ENCODE results near the gene TBRG4.
"Not testable (repeated sequence)": the region's sequence is repeated elsewhere in the genome, so short reads cannot be mapped to it uniquely, and the experiment has no call there.

The TBRG4 gene

DNA sequence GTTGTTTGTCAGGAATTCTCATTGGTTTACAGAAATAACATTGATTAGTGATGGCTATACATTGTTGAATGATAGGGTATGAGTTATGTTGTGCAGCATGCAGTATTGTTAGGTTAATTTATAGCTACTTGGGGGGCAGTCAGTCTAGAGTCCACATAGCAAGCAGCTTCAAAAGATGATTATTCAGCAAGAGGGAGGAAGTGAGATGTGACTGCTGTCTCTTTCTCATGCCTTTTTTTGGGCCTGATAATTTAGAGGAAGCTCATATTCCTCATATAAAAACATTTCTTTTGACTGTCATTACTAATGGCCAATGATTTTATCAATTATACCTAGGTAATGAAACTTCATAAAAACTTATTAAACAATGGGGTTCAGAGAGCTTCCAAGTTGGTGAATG lies 3.4 kb upstream of the TBRG4 start:
- Mint-ChIP-seq H3K9me3 (no peaks in the 10 kb centered on the region), H3K4me3 (no peak overlapping the region), H3K27ac (no peak overlapping the region), H3K27me3 (no peaks in the 10 kb centered on the region), H3K36me3 (ENCODE audit: low read depth) (peaks cover 21% of the 10 kb centered on the region), H3K4me1 (ENCODE audit: low read depth) (peaks cover 14% of the 10 kb centered on the region)
- no peak for DNase-seq

DNA sequence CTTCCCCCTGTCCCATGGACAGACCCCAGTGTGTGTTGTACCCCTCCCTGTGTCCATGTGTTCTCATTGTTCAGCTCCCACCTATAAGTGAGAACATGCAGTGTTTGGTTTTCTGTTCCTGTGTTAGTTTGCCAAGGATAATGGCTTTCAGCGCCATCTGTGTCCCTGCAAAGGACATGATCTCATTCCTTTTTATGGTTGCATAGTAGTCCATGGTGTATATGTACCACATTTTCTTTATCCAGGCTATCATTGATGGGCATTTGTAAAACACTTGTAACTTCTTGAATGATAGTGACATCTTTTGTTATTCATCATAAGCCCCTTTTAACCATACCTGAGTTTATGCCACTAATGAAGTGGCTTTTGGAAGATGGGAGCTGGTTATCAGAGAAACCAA lies 2.8 kb upstream of the TBRG4 start:
- DNase-seq, H3K4me3 Mint-ChIP-seq, H3K9me3 Mint-ChIP-seq, H3K27ac Mint-ChIP-seq, H3K27me3 Mint-ChIP-seq: not testable (repeated sequence)
- Mint-ChIP-seq H3K4me1 (ENCODE audit: low read depth) (peaks cover 18% of the 10 kb centered on the region), H3K36me3 (ENCODE audit: low read depth) (peaks cover 26% of the 10 kb centered on the region)

DNA sequence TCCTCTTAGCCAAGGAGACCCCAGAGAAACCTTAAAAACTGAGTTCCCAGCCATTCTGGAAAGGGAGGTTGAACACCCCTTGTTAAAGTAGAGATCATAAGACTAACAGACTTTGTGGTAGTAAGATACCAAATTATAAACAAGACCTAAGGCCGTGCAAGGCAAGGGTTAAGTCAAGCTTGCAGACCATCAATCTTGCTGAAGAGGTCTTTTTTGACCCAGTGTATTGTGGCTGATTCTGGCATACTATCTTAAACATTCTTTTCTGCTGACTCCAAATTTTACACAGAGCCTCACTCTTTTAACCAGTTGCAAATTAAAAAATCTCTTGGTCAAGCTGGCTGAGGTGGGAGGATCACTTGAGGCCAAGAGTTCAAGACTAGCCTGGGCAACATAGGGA lies 1.2 kb upstream of the TBRG4 start:
- H3K4me1 Mint-ChIP-seq (ENCODE audit: low read depth), result peaks cover 33% of the 10 kb centered on the region
- peaks cover 42% of the 10 kb centered on the region for H3K36me3 Mint-ChIP-seq (ENCODE audit: low read depth)
- H3K4me3 Mint-ChIP-seq, result peak overlapping the region; percentile 98
- no peaks in the 10 kb centered on the region for H3K9me3 Mint-ChIP-seq
- DNase-seq, result no peak
- H3K27ac Mint-ChIP-seq, result peak overlapping the region; percentile 84
- no peaks in the 10 kb centered on the region for H3K27me3 Mint-ChIP-seq

DNA sequence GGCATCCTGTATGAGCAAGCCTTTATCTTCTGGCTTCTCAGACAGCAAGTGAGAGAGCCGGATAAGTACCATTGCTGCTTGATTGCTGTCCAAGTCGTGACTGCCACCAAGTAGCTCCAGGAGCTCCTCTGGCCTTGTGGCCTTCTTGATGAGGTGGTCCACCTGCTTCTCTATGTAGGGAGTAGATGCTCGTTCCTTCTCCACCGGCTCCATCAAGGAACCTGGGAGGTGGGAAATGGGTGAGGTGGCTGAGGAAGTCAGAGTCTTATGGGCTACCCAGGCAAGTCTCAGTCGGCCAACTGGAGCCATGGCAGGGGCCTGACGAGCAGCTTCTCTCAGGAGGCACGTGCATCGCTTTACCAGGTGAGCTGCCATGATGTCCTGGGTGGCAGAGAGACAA lies 2.6 kb downstream of the TBRG4 start:
- Mint-ChIP-seq H3K9me3 (no peaks in the 10 kb centered on the region), H3K4me3 (peak overlapping the region; percentile 98), H3K4me1 (ENCODE audit: low read depth) (peaks cover 60% of the 10 kb centered on the region), H3K36me3 (ENCODE audit: low read depth) (peaks cover 80% of the 10 kb centered on the region), H3K27me3 (no peaks in the 10 kb centered on the region), H3K27ac (peak overlapping the region; percentile 84)
- DNase-seq, result no peak

DNA sequence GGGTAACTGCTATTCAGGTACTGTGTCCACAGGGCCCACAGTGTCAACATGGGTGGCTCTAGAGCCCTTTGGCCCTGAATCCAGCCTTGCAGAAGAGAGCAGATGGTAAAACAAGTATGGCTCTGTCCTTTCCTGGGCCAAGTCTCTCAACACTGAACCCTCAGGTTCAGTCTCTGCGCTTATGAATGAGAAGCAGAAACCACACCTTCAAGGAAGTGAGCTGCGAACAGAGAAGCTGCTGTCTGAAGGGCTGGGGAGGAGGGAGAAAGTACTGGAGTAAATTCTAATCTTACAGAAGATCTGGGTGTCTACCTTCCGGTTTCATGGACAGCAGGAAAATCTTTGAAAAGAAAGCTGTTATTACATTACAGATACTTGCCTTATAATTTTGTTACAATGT lies 4.1 kb downstream of the TBRG4 start:
- Mint-ChIP-seq H3K27me3 (no peaks in the 10 kb centered on the region), H3K4me3 (peak overlapping the region; percentile 98), H3K27ac (peak overlapping the region; percentile 76), H3K9me3 (no peaks in the 10 kb centered on the region), H3K4me1 (ENCODE audit: low read depth) (peaks cover 57% of the 10 kb centered on the region), H3K36me3 (ENCODE audit: low read depth) (peaks cover 95% of the 10 kb centered on the region)
- DNase-seq, result no peak

DNA sequence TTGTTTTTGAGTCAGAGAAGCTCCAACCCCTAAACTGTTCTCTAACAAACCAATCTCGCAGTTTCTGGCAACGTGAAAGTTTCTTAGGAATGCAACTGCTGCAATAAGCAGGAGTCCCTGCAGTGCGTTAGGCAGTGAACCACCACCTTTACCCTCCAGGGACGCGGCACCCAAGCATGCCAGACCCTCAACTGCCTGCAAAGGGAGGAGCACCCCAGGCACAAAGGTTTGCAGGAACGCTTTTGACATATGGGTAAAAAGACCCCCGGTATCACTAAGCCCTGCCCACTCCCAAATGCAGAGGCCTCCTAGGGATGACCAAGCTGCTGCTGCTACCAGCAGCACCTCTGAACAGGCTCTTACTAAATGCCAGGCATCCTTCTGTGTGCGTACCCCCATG lies 4.7 kb downstream of the TBRG4 start:
- H3K4me1 Mint-ChIP-seq (ENCODE audit: low read depth), result peaks cover 54% of the 10 kb centered on the region
- H3K27me3 Mint-ChIP-seq, result no peaks in the 10 kb centered on the region

DNA sequence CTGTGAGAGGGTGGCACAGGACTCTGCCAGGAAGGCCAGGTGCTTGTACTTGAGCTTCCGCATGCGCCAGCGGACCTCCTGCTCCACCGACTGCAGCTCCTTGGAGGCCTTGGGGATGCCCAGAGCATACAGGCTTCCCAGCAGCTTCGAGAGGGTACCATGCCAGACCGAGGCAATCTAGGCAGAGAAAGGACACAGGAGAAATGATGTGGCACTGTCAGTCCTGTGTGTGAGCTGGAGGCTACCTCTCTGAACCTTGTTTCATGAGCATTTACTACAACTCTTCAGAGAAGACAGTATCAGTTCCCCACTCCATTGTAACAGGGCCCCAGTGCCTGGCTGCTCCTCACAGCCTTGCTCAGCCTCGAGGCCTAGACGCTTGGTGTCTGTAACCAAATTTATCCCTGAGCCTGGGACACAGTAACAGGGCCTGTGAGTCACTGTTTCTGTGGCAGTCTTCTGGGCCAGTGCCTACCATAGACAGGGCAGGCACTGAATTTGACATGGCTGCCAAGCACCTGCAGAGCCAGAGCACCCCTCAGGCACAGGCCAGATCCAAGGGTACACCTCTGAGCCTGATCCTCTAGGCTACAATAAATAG lies 5.8 kb downstream of the TBRG4 start:
- no peak for DNase-seq
- H3K9me3 Mint-ChIP-seq, result no peaks in the 10 kb centered on the region
- no peak overlapping the region for H3K4me3 Mint-ChIP-seq
- H3K27ac Mint-ChIP-seq, result peak overlapping the region; percentile 66
- peaks cover 98% of the 10 kb centered on the region for H3K36me3 Mint-ChIP-seq (ENCODE audit: low read depth)
- H3K27me3 Mint-ChIP-seq, result no peaks in the 10 kb centered on the region
- peaks cover 53% of the 10 kb centered on the region for H3K4me1 Mint-ChIP-seq (ENCODE audit: low read depth)

More for the DNA sequence above, 4.7 kb downstream of the TBRG4 start:
- Mint-ChIP-seq H3K4me3 (peak overlapping the region; percentile 98), H3K9me3 (no peaks in the 10 kb centered on the region), H3K27ac (peak overlapping the region; percentile 76), H3K36me3 (ENCODE audit: low read depth) (peaks cover 98% of the 10 kb centered on the region)
- DNase-seq, result no peak

DNA sequence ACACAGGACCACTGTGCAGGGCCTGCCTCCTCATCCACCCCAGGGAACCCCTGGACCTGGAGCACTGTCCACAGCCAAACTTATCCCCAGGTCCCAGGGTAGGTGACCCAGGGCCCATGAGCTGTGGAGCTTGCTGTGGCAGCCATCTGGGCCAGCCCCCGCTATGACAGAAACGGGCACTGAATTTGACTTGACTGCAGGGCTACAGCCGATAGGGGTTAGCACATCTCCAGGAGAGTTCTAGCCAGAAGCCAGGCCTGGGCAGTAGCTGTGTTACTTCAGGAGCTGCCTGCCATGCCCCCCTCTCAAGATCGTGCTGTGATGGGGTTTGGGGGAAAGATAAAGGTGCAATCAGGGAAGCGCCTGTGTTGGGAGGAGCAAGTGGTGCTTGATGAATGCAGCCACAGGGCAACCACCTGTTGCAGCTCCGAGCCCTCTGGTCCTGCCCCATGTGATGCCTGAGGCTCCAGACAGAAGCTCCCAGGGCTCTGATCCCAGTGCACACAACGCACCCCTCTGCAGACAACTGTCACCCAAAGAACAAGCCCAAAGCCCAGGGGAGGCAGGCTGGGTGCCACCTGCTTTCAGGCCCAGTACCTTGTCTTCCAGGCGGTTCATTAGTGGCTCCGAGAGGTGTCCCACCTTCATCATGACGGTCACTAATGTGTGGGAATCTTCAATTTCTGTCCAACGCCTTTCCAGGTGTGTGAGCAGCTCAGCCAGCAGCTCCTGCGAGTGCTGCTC lies 6.5 kb downstream of the TBRG4 start:
- Mint-ChIP-seq H3K27ac (peak overlapping the region; percentile 66), H3K4me3 (no peak overlapping the region), H3K36me3 (ENCODE audit: low read depth) (peaks cover 98% of the 10 kb centered on the region), H3K9me3 (no peaks in the 10 kb centered on the region), H3K4me1 (ENCODE audit: low read depth) (peaks cover 48% of the 10 kb centered on the region), H3K27me3 (no peaks in the 10 kb centered on the region)
- DNase-seq, result no peak

DNA sequence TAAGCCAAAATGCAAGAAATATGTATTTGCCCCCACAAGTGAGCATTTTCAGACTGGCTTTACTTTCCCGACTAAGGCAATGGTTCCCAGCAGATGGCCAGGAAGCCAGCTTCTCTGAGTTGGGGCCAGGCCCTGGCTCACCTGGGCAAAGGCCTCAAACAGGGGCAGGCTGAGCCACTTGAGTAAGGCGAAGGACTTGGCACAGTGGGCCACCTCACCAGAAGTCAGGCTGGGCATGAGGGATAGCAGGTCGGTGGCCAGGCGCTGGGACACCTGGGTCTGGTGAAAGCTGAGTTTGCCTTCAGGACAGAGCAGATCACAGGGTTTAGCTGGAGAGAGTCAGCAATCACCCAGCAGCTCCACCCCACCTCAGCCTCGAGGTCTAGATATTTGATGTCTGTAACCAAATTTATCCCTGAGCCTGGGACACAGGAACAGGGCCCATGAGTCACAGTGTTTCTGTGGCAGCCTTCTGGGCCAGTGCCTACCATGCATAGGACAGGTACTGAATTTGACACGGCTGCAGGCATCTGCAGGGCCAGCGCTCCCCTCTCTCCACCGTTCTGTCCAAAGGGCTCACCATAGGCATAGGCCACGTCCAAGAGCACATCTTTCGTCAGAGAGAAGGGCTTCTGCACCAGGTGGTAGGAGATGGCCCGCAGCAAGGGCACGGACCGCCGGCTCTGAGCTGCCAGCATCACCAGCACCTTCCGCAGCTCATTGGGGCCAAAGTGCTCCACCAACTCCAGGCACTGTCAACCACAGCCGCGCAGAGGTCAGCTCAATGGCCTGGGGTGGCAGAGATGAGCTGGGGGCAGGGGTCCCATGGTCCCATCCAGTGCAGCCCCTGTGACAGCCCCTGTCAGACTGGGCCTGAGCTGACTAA lies 7.3 kb downstream of the TBRG4 start:
- DNase-seq, result no peak
- H3K27ac Mint-ChIP-seq, result peak overlapping the region; percentile 70
- H3K27me3 Mint-ChIP-seq, result no peaks in the 10 kb centered on the region
- H3K4me1 Mint-ChIP-seq (ENCODE audit: low read depth), result peaks cover 43% of the 10 kb centered on the region
- no peaks in the 10 kb centered on the region for H3K9me3 Mint-ChIP-seq
- peaks cover 100% of the 10 kb centered on the region for H3K36me3 Mint-ChIP-seq (ENCODE audit: low read depth)
- no peak overlapping the region for H3K4me3 Mint-ChIP-seq

DNA sequence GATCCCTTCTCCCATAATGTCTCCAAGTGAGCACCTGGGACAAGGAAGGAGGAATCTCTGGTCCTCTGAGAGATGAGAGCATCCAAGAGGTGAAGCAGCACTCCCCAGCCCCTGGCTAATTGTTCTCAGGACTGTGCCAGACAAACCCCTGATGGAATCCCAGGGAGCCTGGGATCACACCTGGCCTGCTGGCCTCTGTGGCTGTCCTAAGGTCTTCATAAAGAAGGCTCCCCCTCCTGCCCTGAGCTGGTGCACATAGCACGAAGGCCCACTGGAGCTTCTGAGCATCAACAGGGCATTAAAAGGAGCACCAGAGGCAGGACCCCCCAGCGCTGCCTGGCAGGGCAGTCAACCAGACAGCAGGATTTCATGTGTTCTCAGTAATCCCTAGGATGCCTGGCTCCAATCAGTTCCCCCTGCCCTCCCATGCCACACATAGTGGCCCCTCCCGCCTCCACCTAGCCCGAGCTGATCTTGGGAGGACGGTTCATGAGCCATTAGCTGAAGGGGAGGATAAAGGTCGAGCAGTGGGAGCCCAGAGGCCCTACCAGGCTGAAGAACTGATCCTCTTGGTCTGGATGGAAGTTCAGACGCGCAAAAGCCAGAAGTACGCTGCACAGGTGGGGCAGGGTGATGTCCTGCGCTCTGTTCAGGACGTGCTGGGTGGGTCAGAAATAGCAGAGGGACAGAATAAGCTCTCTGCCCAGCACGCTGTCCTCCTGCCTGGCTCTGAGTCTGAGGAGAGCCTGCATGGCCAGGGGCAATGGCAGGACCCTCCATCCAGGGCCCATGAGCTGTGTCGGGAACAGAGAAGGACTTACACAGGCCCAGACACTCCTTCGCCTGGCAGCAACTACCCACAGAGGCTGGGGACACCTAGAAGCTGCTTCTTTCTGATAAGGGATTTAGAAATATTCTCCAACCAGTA lies 8.4 kb downstream of the TBRG4 start:
- H3K36me3 Mint-ChIP-seq (ENCODE audit: low read depth), result peaks cover 97% of the 10 kb centered on the region
- peak overlapping the region; percentile 70 for H3K27ac Mint-ChIP-seq
- peaks cover 33% of the 10 kb centered on the region for H3K4me1 Mint-ChIP-seq (ENCODE audit: low read depth)
- H3K4me3 Mint-ChIP-seq, result no peak overlapping the region
- H3K9me3 Mint-ChIP-seq, result no peaks in the 10 kb centered on the region
- no peak for DNase-seq
- no peaks in the 10 kb centered on the region for H3K27me3 Mint-ChIP-seq

DNA sequence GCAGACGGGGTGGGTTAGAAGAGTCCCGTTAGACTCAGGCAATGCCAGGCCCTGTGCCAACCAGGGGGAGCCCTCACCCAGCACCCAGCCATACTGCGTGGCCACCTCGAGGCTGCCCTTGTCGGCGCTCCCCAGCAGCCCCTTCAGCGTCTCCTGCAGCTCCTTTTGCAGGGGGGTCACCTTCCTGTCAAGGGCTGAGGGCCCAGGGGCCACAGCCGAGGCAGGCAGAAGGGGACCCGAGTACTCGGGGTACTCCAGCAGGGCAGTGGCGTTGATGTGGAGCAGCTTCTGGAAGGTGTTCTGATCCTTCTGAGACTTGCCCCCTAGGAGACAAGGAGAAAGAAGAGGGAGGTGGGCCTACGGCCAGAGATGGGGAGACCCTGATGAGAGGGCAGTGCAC lies 9.7 kb downstream of the TBRG4 start:
- H3K27me3 Mint-ChIP-seq, result no peaks in the 10 kb centered on the region
- no peak overlapping the region for H3K4me3 Mint-ChIP-seq
- H3K36me3 Mint-ChIP-seq (ENCODE audit: low read depth), result peaks cover 94% of the 10 kb centered on the region
- H3K4me1 Mint-ChIP-seq (ENCODE audit: low read depth), result peaks cover 20% of the 10 kb centered on the region
- H3K9me3 Mint-ChIP-seq, result no peaks in the 10 kb centered on the region
- H3K27ac Mint-ChIP-seq, result no peak overlapping the region
- DNase-seq, result no peak

DNA sequence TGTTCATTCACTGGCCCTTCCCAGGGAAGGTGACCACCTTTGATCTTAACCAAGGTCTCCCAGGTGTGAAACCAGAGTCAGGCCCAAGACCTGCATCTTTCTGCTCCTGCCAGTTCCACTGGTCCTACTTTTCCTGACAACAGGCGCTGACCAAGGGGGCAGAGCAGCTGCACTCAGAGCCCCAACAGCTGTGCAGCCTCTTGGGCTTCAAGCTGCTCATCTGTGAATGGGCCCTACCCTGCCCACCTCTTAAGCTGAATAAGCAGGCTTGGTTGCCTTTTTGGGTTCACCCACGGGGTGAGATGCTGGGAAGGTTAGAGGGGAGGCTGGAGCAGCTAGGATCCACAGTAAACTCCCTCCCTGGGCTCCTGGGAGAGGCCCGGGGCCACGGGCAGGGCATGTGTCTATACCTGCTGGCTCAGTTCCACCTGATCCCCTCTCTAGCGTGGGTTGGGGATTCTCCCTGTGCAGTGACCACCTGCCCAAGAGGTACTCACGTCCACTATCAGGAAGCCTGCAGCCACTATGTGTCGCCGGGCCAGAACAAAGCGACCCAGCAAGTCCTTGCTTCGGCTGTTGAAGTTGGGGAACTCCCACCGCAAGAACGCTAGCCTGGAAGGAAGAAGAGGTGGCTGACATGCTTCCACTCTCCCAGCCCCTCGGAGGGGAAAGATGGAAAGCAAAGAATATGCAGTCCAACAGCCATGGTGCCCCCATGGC lies 10.6 kb downstream of the TBRG4 start:
- no peaks in the 10 kb centered on the region for H3K27me3 Mint-ChIP-seq
- peaks cover 85% of the 10 kb centered on the region for H3K36me3 Mint-ChIP-seq (ENCODE audit: low read depth)
- peak; percentile 30 for DNase-seq
- H3K27ac Mint-ChIP-seq, result no peak overlapping the region
- no peaks in the 10 kb centered on the region for H3K9me3 Mint-ChIP-seq
- peaks cover 13% of the 10 kb centered on the region for H3K4me1 Mint-ChIP-seq (ENCODE audit: low read depth)
- no peak overlapping the region for H3K4me3 Mint-ChIP-seq

DNA sequence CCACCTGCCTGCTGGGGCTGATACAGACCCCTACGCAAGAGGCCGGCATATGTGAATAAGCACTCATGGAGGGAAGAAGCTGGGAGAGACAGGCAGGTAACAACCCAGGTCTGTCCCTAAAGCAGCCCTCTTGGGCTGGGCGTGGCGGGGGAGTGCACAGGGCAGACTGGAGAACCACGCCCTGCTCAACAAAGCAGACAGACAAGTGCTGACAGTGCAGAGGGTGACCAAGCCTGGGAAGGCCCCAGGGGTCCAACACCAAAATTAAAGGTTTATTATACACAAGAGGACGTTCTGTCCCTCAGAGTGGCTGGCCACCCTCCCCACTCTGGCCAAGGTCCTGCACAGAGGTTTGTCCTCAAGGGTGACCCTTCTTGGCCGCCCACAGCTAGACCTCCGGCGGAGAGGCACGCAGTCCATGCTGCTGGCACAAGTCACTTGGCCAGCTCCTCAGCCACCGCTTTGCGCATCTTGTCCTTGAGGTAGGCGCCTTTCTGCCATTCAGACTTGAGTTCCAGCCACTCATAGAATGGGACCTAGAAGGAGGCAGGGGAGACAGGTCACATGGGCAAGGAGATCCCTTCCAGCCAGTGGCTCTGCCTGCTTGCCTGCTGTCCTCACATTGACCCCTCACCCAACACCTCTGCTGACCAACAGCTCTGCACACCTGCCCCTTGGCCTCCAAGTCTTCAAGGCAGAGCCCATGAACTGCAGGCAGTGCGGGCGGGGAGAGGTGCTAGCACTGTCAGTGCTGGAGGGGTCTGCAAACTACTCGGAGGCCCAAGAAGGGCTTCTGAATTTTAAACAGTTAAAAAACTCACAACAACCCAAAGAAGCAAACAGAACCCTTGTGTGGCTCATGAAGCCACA lies 11.4 kb downstream of the TBRG4 start:
- Mint-ChIP-seq H3K4me1 (ENCODE audit: low read depth) (peaks cover 7% of the 10 kb centered on the region), H3K36me3 (ENCODE audit: low read depth) (peaks cover 77% of the 10 kb centered on the region), H3K27me3 (no peaks in the 10 kb centered on the region), H3K9me3 (no peaks in the 10 kb centered on the region), H3K4me3 (no peak overlapping the region), H3K27ac (no peak overlapping the region)
- peak; percentile 29 for DNase-seq

All from activated T-cell treated with anti-CD3 and anti-CD28 coated beads, Interleukin-2, amount 50 U/mL, for 24 hours (primary cell).